Endodermal cell (in vitro differentiated cells): ENCODE results near the gene VWA3B. TPM values are rescaled to one million over a fixed set of nuclear protein-coding genes. Genes with fewer than 3 reads are reported as not detected.
"Not testable (repeated sequence)": the region's sequence is repeated elsewhere in the genome, so short reads cannot be mapped to it uniquely, and the experiment has no call there.

Source experiments
- DNase-seq: peaks from one replicate; pipeline ENCODE4 v3.0.0-alpha.2; 2017
- H3K27ac ChIP-seq: 2 replicates; pipeline ENCODE4 v1.5.1; 2013; ENCODE audit warnings: mild to moderate bottlenecking, low read depth, low read length, moderate library complexity
- H3K27me3 ChIP-seq: 2 replicates; pipeline ENCODE4 v1.6.1; 2013; ENCODE audit warnings: mild to moderate bottlenecking, low read length, moderate library complexity; ENCODE audit not compliant: insufficient read depth, control insufficient read depth, poor library complexity, severe bottlenecking
- H3K36me3 ChIP-seq: 2 replicates; pipeline ENCODE4 v1.7.0; 2013; ENCODE audit warnings: mild to moderate bottlenecking, low read length, moderate library complexity; ENCODE audit not compliant: control insufficient read depth, insufficient read depth
- H3K4me1 ChIP-seq: one replicate; pipeline ENCODE4 v1.7.0; 2013; ENCODE audit warnings: low read length; ENCODE audit not compliant: control insufficient read depth, insufficient read depth
- H3K4me3 ChIP-seq: 2 replicates; pipeline ENCODE4 v1.5.1; 2013; ENCODE audit warnings: mild to moderate bottlenecking, low read length, moderate library complexity
- H3K9ac ChIP-seq: 2 replicates; pipeline ENCODE4 v1.6.1; 2013; ENCODE audit warnings: mild to moderate bottlenecking, low read length, moderate library complexity; ENCODE audit not compliant: poor library complexity, severe bottlenecking; ENCODE audit errors: extremely low read depth
- H3K9me3 ChIP-seq: 2 replicates; pipeline ENCODE4 v1.6.1; 2013; ENCODE audit warnings: mild to moderate bottlenecking, low read length, moderate library complexity; ENCODE audit not compliant: control insufficient read depth
- H3K27ac Mint-ChIP-seq: 2 replicates; pipeline ENCODE4 v1.8.0; 2020; ENCODE audit warnings: mixed read lengths
- H3K27me3 Mint-ChIP-seq: 2 replicates; pipeline ENCODE4 v1.8.0; 2021; ENCODE audit warnings: mild to moderate bottlenecking, mixed read lengths; ENCODE audit not compliant: insufficient read depth
- H3K36me3 Mint-ChIP-seq: 2 replicates; pipeline ENCODE4 v1.8.0; 2020; ENCODE audit warnings: low read depth, mixed read lengths
- H3K4me1 Mint-ChIP-seq: 2 replicates; pipeline ENCODE4 v1.8.0; 2020; ENCODE audit warnings: mixed read lengths
- H3K4me3 Mint-ChIP-seq: 2 replicates; pipeline ENCODE4 v1.8.0; 2020; ENCODE audit warnings: mild to moderate bottlenecking, moderate library complexity, mixed read lengths
- H3K9me3 Mint-ChIP-seq: 2 replicates; pipeline ENCODE4 v1.8.0; 2020; ENCODE audit warnings: mild to moderate bottlenecking, mixed read lengths
- CTCF ChIP-seq: fragments of 200-600 bp; sonication (generic); conservative IDR thresholded peaks from 2 replicates; pipeline ENCODE4 v1.5.0; 2021; ENCODE audit warnings: antibody characterized with exemption, mild to moderate bottlenecking
- WGBS, 2 experiments: methylation state at CpG; one replicate each; pipeline versions ENCODE4 v1.1.5 to v1.1.7; 2013; ENCODE audit warnings: missing lambda C conversion rate in 2 of 2, mixed read lengths in 1 of 2; ENCODE audit not compliant: insufficient coverage in 1 of 2, insufficient read length in 1 of 2; 5-methylcytosine and 5-hydroxymethylcytosine counted together
- total RNA-seq, 2 donors: library from RNA; stranded (reverse); fragmentation: NEBNext Ultra II Directional in 1 of 2; extraction: Animal tissue kit (Norgen Biotek cat#: 25700) in 1 of 2; gene quantifications; 2 replicates in 1 of 2; 3 replicates in 1 of 2; pipeline ENCODE4 v1.2.1, GENCODE V29; 2021

VWA3B gene
- total RNA-seq, 2 donors from 2014 or later, result 0.38 to 0.64 TPM

- no peak overlapping the region for H3K4me3 Mint-ChIP-seq
- DNase-seq, result no peak
- H3K27me3 Mint-ChIP-seq, result no peaks in the 10 kb centered on the region
- H3K36me3 Mint-ChIP-seq, result peaks cover 5% of the 10 kb centered on the region
- no peak overlapping the region for H3K27ac Mint-ChIP-seq
- no peak overlapping the region for H3K27ac ChIP-seq
- H3K9me3 ChIP-seq, result peaks cover 53% of the 10 kb centered on the region
- no peaks in the 10 kb centered on the region for H3K27me3 ChIP-seq
- peak; percentile 18 for TF ChIP-seq CTCF
- no peaks in the 10 kb centered on the region for H3K36me3 ChIP-seq
- H3K4me1 Mint-ChIP-seq, result no peaks in the 10 kb centered on the region
- H3K9me3 Mint-ChIP-seq, result peaks cover 46% of the 10 kb centered on the region
- no peaks in the 10 kb centered on the region for H3K4me1 ChIP-seq
- H3K4me3 ChIP-seq, result no peak overlapping the region
- H3K9ac ChIP-seq, result no peak overlapping the region
- WGBS, 2 experiments, result 96 to 98% methylated on average over 3 to 6 of the region's 6 CpGs
Measured at GRCh38 chr2:98099939-98100743, 13.2 kb downstream of the VWA3B start.

- H3K9me3 ChIP-seq, result peaks cover 39% of the 10 kb centered on the region
Measured at GRCh38 chr2:98102315-98102714, 15.3 kb downstream of the VWA3B start.

GRCh38 chr2:98102878-98103277 is 15.9 kb downstream of the VWA3B start:
- no peaks in the 10 kb centered on the region for H3K4me1 ChIP-seq
- no peak overlapping the region for H3K27ac Mint-ChIP-seq
- no peak overlapping the region for H3K4me3 Mint-ChIP-seq

More at GRCh38 chr2:98102315-98102714, 15.3 kb downstream of the VWA3B start:
- H3K36me3 ChIP-seq, H3K36me3 Mint-ChIP-seq, H3K27ac ChIP-seq, H3K4me1 ChIP-seq, DNase-seq, H3K4me1 Mint-ChIP-seq, H3K4me3 Mint-ChIP-seq, H3K27ac Mint-ChIP-seq, H3K27me3 ChIP-seq, H3K9ac ChIP-seq, H3K27me3 Mint-ChIP-seq: not testable (repeated sequence)
- H3K4me3 ChIP-seq, result peak overlapping the region; percentile 28
- WGBS, 2 experiments, result 95 to 99% methylated on average over 13 to 17 of the region's 17 CpGs
- peaks cover 36% of the 10 kb centered on the region for H3K9me3 Mint-ChIP-seq

More at GRCh38 chr2:98102878-98103277, 15.9 kb downstream of the VWA3B start:
- no peaks in the 10 kb centered on the region for H3K27me3 ChIP-seq
- Mint-ChIP-seq H3K4me1 (no peaks in the 10 kb centered on the region), H3K36me3 (peaks cover 1% of the 10 kb centered on the region), H3K9me3 (peaks cover 32% of the 10 kb centered on the region), H3K27me3 (no peaks in the 10 kb centered on the region)
- peaks cover 36% of the 10 kb centered on the region for H3K9me3 ChIP-seq
- no peak for TF ChIP-seq CTCF
- H3K9ac ChIP-seq, result no peak overlapping the region
- no peaks in the 10 kb centered on the region for H3K36me3 ChIP-seq
- H3K27ac ChIP-seq, result no peak overlapping the region
- DNase-seq, result no peak
- H3K4me3 ChIP-seq, result peak overlapping the region; percentile 28
